ENCODE data around the gene TSSK1B.

TSSK1B gene

GRCh38 chr5:113397046-113397445 is 37.7 kb downstream of the TSSK1B start:
- no peak for DNase-seq

GRCh38 chr5:113394658-113395057 is 40.1 kb downstream of the TSSK1B start:
- DNase-seq: no peak

- DNase-seq: no peak
Observed at GRCh38 chr5:113390224-113390623, 44.6 kb downstream of the TSSK1B start.

GRCh38 chr5:113389116-113389515 is 45.7 kb downstream of the TSSK1B start:
- DNase-seq: no peak

- no peak for DNase-seq
Observed at GRCh38 chr5:113387844-113388243, 46.9 kb downstream of the TSSK1B start.

GRCh38 chr5:113384782-113385285 is 50.0 kb downstream of the TSSK1B start:
- DNase-seq: no peak

GRCh38 chr5:113382731-113383130 is 52.1 kb downstream of the TSSK1B start:
- no peak for DNase-seq
